Panc1 (cell line): ENCODE measurements around the gene ZNF185. TPM values are rescaled to one million over a fixed set of nuclear protein-coding genes. Genes with fewer than 3 reads are reported as not detected.

Source experiments
- ATAC-seq: fragments of 200-7000 bp; cut with Tn5 transposase; 2 replicates; pipeline ENCODE4 v1.9.1; 2020; ENCODE audit warnings: mild to moderate bottlenecking, moderate library complexity
- BruUV-seq: library from RNA; stranded (reverse); fragments of 400-500 nt; replicated peaks from 2 replicates; lab custom pipeline; 2021; lab: Mats Ljungman, UMichigan
- CTCF ChIA-PET: fragments of 300-600 bp; sonication (Branson Sonifier 250); formaldehyde crosslinking; loops from one replicate; lab custom pipeline; 2022; ENCODE audit warnings: antibody characterized with exemption; lab: Charles Lee
- POLR2A ChIA-PET: fragments of 300-600 bp; sonication (Branson Sonifier 250); formaldehyde crosslinking; loops from one replicate; lab custom pipeline; 2022; ENCODE audit warnings: antibody characterized with exemption; lab: Charles Lee
- DNase-seq: peaks from one replicate; pipeline ENCODE4 v3.0.0-alpha.2; 2010; ENCODE audit warnings: low read depth, low spot score
- H3K27ac ChIP-seq: 2 replicates; pipeline ENCODE4 v1.5.1; 2011; ENCODE audit warnings: mild to moderate bottlenecking, low read length, inconsistent platforms
- H3K27me3 ChIP-seq: fragments of 200-500 bp; sonication (Bioruptor generic); 2 replicates; pipeline ENCODE4 v1.6.0; 2014; ENCODE audit warnings: low read length, inconsistent platforms; ENCODE audit not compliant: control insufficient read depth, insufficient read depth
- H3K36me3 ChIP-seq: fragments of 200-500 bp; sonication (Bioruptor generic); 2 replicates; pipeline ENCODE4 v1.5.1; 2014; ENCODE audit warnings: inconsistent platforms, mild to moderate bottlenecking, low read length, moderate library complexity; ENCODE audit not compliant: control insufficient read depth, insufficient read depth
- H3K4me1 ChIP-seq: 2 replicates; pipeline ENCODE4 v1.5.1; 2011; ENCODE audit warnings: inconsistent platforms, mild to moderate bottlenecking, low read length, moderate library complexity; ENCODE audit not compliant: control insufficient read depth, insufficient read depth
- H3K4me3 ChIP-seq, 2 experiments: 2 replicates each; pipeline ENCODE4 v1.5.1; 2011 to 2012; ENCODE audit warnings: low read depth in 2 of 2, low read length in 2 of 2, mild to moderate bottlenecking in 2 of 2, inconsistent platforms in 1 of 2, moderate library complexity in 1 of 2
- H3K9me3 ChIP-seq: fragments of 200-500 bp; sonication (Bioruptor generic); 2 replicates; pipeline ENCODE4 v1.5.1; 2014; ENCODE audit warnings: low read depth, mild to moderate bottlenecking, inconsistent platforms, low read length, moderate library complexity; ENCODE audit not compliant: control insufficient read depth, insufficient read depth
- CTCF ChIP-seq: fragments of 450-650 bp; IDR thresholded peaks from 2 replicates; pipeline ENCODE4 v1.5.1; 2017; ENCODE audit warnings: mild to moderate bottlenecking
- POLR2AphosphoS5 ChIP-seq: IDR thresholded peaks from 2 replicates; pipeline ENCODE4 v1.6.1; 2012; ENCODE audit warnings: mild to moderate bottlenecking, low read depth, low read length, moderate library complexity
- REST ChIP-seq, 2 experiments: IDR thresholded peaks; 2 replicates each; pipeline ENCODE4 v1.6.1; 2011 to 2012; ENCODE audit warnings: low read depth in 2 of 2, control low read depth in 1 of 2, low read length in 1 of 2, mild to moderate bottlenecking in 1 of 2, moderate library complexity in 1 of 2; ENCODE audit not compliant: insufficient read depth in 1 of 2
- SIN3A ChIP-seq: IDR thresholded peaks from 2 replicates; pipeline ENCODE4 v1.6.1; 2012; ENCODE audit warnings: low read depth, mild to moderate bottlenecking, low read length, moderate library complexity, borderline replicate concordance; ENCODE audit not compliant: insufficient read depth
- TCF7L2 ChIP-seq: IDR thresholded peaks from 2 replicates; pipeline ENCODE4 v1.6.1; 2011; ENCODE audit warnings: mild to moderate bottlenecking, low read depth, low read length, inconsistent platforms
- in situ Hi-C: cut with HindIII; loops from 2 replicates; pipeline ENCODE4 v1.10.0; 2016; ENCODE audit warnings: low sequenced_read_pairs, low pct_unique_long_range_greater_than_20kb
- intact Hi-C: fragments of 100-400 bp; cut with micrococcal nuclease; formaldehyde crosslinking; loops from one replicate; pipeline ENCODE4 v1.10.0; 2022; ENCODE audit not compliant: unreplicated experiment
- total RNA-seq: library from RNA; stranded (reverse); gene quantifications from one replicate; pipeline ENCODE4 v1.2.1, GENCODE V29; 2021; ENCODE audit not compliant: unreplicated experiment

The ZNF185 gene
- total RNA-seq, 1 experiment from 2014 or later = 5.4 TPM

- intact Hi-C loops (no loop called here), in situ Hi-C loops (no loop called here)
- H3K4me3 ChIP-seq = no peak overlapping the region
- no peaks in the 10 kb centered on the region for H3K9me3 ChIP-seq
- H3K27ac ChIP-seq = no peak overlapping the region
- CTCF ChIA-PET = no interaction called here
- H3K27me3 ChIP-seq = no peaks in the 10 kb centered on the region
- ATAC-seq (no peak), DNase-seq (no peak)
- no peak for TF ChIP-seq CTCF
- TF ChIP-seq REST (IDR thresholded peaks at IDR 0.05; ENCODE audit: insufficient read depth in 1 of 2, low read depth in 2 of 2, low read length in 1 of 2) = no peak
- TF ChIP-seq POLR2AphosphoS5 = no peak
- no peak for TF ChIP-seq SIN3A
- TF ChIP-seq TCF7L2 = no peak
- no peaks in the 10 kb centered on the region for H3K36me3 ChIP-seq
- POLR2A ChIA-PET = no interaction called here
- no TSS peak for BruUV-seq
- H3K4me1 ChIP-seq = peaks cover 10% of the 10 kb centered on the region
Observed at GRCh38 chrX:152945021-152945979, 47.4 kb downstream of the ZNF185 start.

- POLR2A ChIA-PET = no interaction called here
- no TSS peak for BruUV-seq
- peaks cover 3% of the 10 kb centered on the region; the same call in 1 of the 2 replicates for H3K4me1 ChIP-seq
- H3K4me3 ChIP-seq = no peak overlapping the region
- intact Hi-C loops (no loop called here), in situ Hi-C loops (no loop called here)
- no peak for TF ChIP-seq POLR2AphosphoS5
- H3K27ac ChIP-seq = no peak overlapping the region
- H3K9me3 ChIP-seq = no peaks in the 10 kb centered on the region
- CTCF ChIA-PET = interaction anchor here (0.6 kb wide), 1 partner anchor 722 kb away, joined by 3 read pairs; no protein-coding TSS in a partner anchor
- no peaks in the 10 kb centered on the region for H3K36me3 ChIP-seq
- H3K27me3 ChIP-seq = no peaks in the 10 kb centered on the region
- DNase-seq (no peak), ATAC-seq (no peak)
Observed at GRCh38 chrX:152946681-152947080, 48.8 kb downstream of the ZNF185 start.

Other genes starting within 250 kb of the ZNF185 start
- 0.21 TPM for gene MAGEA3, start 199.3 kb upstream of the ZNF185 start, total RNA-seq
- not detected for gene CSAG2, start 188.8 kb upstream of the ZNF185 start, total RNA-seq
- gene MAGEA2B, start 183.4 kb upstream of the ZNF185 start, total RNA-seq = not detected
- gene CSAG1, start 164.3 kb upstream of the ZNF185 start, total RNA-seq = not detected
- not detected for gene MAGEA12, start 164.3 kb upstream of the ZNF185 start, total RNA-seq
- 0.28 TPM for gene MAGEA2, start 144.2 kb upstream of the ZNF185 start, total RNA-seq
- 0.26 TPM for gene CSAG3, start 138.8 kb upstream of the ZNF185 start, total RNA-seq
- gene MAGEA6, start 128.4 kb upstream of the ZNF185 start, total RNA-seq = 0.57 TPM
- gene CETN2, start 67.3 kb upstream of the ZNF185 start, total RNA-seq = 63.3 TPM
- gene NSDHL, start 67.0 kb upstream of the ZNF185 start, total RNA-seq = 75.0 TPM
- gene PNMA5, start 96.0 kb downstream of the ZNF185 start, total RNA-seq = not detected
- 0.41 TPM for gene PNMA3, start 158.4 kb downstream of the ZNF185 start, total RNA-seq
- 7.4 TPM for gene PNMA6A, start 174.4 kb downstream of the ZNF185 start, total RNA-seq